Mucosa of stomach (tissue), 1 donor: Measurements from ENCODE around the gene ALDOC.

Experiments used
- H3K27me3 ChIP-seq: one replicate; pipeline ENCODE4 v1.7.0; 2013; ENCODE audit warnings: mild to moderate bottlenecking, low read length; ENCODE audit not compliant: control insufficient read depth, insufficient read depth
- H3K36me3 ChIP-seq: one replicate; pipeline ENCODE4 v1.7.0; 2013; ENCODE audit warnings: low read length; ENCODE audit not compliant: control insufficient read depth, insufficient read depth
- H3K4me1 ChIP-seq: one replicate; pipeline ENCODE4 v1.7.0; 2013; ENCODE audit warnings: mild to moderate bottlenecking, low read length; ENCODE audit not compliant: control insufficient read depth, insufficient read depth
- H3K4me3 ChIP-seq: one replicate; pipeline ENCODE4 v1.7.0; 2013; ENCODE audit warnings: low read length
- H3K9ac ChIP-seq: one replicate; pipeline ENCODE4 v1.7.0; 2013; ENCODE audit warnings: mild to moderate bottlenecking, low read length, moderate library complexity
- H3K9me3 ChIP-seq: one replicate; pipeline ENCODE4 v1.7.0; 2013; ENCODE audit warnings: mild to moderate bottlenecking, low read length, moderate library complexity; ENCODE audit not compliant: control insufficient read depth
- donor health status: Pancreatic carcinoma.

ALDOC gene

DNA sequence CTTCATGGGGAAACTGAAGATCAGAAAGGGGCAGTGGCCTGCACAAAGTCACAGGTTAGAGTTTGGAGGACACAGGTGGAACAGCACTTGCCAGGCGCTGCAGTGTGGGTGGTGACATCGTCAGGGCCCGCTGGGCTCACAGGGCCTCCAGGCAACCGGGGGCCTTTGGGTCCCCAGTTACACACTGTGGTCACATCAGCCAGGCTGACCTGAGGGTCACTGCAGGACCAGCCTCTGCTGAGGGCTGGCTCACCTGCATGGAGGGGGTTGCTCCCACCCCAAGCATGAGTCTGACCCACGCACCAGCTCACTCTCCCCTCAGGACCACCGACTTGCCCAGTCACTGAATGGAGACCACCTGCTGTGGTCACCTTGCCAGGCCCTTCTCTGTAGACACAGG lies 53.5 kb downstream of the ALDOC start:
- Histone ChIP-seq H3K36me3 (no peaks in the 10 kb centered on the region), H3K27me3 (no peaks in the 10 kb centered on the region), H3K9me3 (no peaks in the 10 kb centered on the region), H3K4me3 (no peak overlapping the region), H3K9ac (no peak overlapping the region), H3K4me1 (peaks cover 45% of the 10 kb centered on the region)
